WERI-Rb-1 (cell line): ENCODE measurements around the gene NCOR2.

Source experiments
- DNase-seq: peaks from one replicate; pipeline ENCODE4 v3.0.0-alpha.2; 2020
- H3K27ac ChIP-seq: fragments of 250-450 bp; sonication (Bioruptor Pico); 2 replicates; pipeline ENCODE4 v1.5.1; 2020; ENCODE audit warnings: mild to moderate bottlenecking, moderate library complexity
- H3K27me3 ChIP-seq: fragments of 250-450 bp; sonication (Bioruptor Pico); 2 replicates; pipeline ENCODE4 v1.5.1; 2021; ENCODE audit warnings: mild to moderate bottlenecking, low read depth, moderate library complexity; ENCODE audit not compliant: insufficient read depth, severe bottlenecking
- H3K36me3 ChIP-seq: fragments of 250-450 bp; sonication (Bioruptor Pico); 2 replicates; pipeline ENCODE4 v1.5.1; 2020; ENCODE audit warnings: mild to moderate bottlenecking, moderate library complexity
- H3K4me3 ChIP-seq: 2 replicates; pipeline ENCODE4 v1.5.1; 2011; ENCODE audit warnings: low read depth, mild to moderate bottlenecking, control low read depth, low read length
- H3K9me3 ChIP-seq: fragments of 250-450 bp; sonication (Bioruptor Pico); 2 replicates; pipeline ENCODE4 v1.5.1; 2021; ENCODE audit warnings: mild to moderate bottlenecking, moderate library complexity; ENCODE audit not compliant: severe bottlenecking
- TF ChIP-seq, protein P1 (sequence below): IDR thresholded peaks from 2 replicates; pipeline ENCODE4 v1.5.1; 2011; ENCODE audit warnings: low read depth, mild to moderate bottlenecking, control low read depth, inconsistent platforms, low read length

NCOR2 gene

DNA sequence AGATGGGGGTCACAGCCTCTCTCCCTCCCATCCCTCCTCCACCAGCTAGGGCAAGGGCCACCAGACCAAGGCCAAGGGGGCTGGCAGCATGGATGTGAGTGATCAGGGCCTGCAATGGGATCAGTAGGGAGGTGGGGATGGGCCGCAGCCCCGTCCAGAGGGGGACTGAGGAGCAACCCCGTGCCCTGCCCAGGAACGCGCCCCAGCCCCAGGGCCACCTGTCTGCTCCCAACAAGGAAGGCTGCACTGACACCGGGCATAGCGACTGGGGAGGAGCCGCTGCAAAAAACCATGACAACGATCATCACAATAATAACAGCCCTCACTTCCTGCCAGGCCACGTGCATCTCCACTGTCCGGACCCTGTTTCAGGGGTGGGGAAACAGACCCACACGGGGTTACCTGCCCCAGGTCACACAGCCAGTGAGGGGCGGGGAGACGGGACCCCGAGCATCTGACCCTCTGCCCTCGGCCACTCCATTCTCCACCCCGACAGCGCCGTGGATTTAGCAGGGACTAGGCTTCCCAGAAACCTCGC, 24.3 kb downstream of the NCOR2 start:
- TF ChIP-seq, protein P1, sequence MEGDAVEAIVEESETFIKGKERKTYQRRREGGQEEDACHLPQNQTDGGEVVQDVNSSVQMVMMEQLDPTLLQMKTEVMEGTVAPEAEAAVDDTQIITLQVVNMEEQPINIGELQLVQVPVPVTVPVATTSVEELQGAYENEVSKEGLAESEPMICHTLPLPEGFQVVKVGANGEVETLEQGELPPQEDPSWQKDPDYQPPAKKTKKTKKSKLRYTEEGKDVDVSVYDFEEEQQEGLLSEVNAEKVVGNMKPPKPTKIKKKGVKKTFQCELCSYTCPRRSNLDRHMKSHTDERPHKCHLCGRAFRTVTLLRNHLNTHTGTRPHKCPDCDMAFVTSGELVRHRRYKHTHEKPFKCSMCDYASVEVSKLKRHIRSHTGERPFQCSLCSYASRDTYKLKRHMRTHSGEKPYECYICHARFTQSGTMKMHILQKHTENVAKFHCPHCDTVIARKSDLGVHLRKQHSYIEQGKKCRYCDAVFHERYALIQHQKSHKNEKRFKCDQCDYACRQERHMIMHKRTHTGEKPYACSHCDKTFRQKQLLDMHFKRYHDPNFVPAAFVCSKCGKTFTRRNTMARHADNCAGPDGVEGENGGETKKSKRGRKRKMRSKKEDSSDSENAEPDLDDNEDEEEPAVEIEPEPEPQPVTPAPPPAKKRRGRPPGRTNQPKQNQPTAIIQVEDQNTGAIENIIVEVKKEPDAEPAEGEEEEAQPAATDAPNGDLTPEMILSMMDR: no peak
- peak overlapping the region; percentile 46 for H3K4me3 ChIP-seq
- H3K9me3 ChIP-seq: no peaks in the 10 kb centered on the region
- H3K36me3 ChIP-seq: peaks cover 19% of the 10 kb centered on the region
- H3K27me3 ChIP-seq: no peaks in the 10 kb centered on the region
- no peak for DNase-seq
- peak overlapping the region; percentile 98 for H3K27ac ChIP-seq

DNA sequence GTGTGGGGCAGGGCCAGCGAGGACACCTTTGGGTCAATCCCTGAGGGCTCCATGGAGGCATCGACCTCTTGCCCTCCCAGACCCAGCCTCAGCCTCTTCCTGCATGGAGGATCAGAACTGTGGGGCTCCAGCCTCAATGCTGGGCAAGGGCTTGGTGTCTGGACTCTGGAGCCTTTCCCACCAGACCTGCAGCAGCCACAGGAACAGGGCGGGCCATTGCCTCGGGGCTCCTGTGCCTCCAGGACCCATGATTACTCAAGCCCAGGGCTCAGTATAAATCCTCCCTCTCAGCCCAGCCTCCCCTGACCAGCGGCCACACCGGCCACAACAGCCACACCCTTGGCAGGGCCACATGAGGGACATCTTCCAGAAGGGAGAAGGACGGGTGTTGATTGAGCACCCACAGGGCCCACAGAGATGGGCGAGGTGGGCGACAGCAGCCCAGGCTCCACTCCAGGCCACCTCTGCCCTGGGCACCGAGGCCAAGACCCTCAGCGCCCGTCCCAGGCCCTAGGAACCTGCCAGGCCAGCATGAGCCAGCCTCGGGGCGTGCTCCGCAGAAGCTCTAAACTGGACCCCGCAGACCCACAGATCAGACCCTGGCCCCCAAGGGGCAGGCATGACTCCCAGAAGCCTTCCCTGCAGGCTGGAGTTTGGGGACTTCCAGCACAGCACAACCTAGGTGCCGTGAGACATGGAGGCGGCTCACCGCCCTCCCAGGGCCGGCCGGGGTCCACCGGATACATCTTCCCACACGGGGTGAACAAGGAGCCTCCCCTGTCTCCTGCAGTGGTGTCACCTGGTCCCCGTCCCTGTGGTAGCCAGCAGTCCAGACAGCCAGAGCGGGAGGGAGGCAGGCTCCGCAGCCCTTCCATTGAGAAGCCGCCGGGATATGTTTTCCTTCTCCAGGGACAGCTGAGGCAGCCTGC, 25.1 kb downstream of the NCOR2 start:
- TF ChIP-seq, protein P1: no peak
- no peaks in the 10 kb centered on the region for H3K9me3 ChIP-seq
- no peaks in the 10 kb centered on the region for H3K27me3 ChIP-seq
- H3K36me3 ChIP-seq: peaks cover 16% of the 10 kb centered on the region
- peak overlapping the region; percentile 98 for H3K27ac ChIP-seq
- DNase-seq: no peak
- no peak overlapping the region for H3K4me3 ChIP-seq

DNA sequence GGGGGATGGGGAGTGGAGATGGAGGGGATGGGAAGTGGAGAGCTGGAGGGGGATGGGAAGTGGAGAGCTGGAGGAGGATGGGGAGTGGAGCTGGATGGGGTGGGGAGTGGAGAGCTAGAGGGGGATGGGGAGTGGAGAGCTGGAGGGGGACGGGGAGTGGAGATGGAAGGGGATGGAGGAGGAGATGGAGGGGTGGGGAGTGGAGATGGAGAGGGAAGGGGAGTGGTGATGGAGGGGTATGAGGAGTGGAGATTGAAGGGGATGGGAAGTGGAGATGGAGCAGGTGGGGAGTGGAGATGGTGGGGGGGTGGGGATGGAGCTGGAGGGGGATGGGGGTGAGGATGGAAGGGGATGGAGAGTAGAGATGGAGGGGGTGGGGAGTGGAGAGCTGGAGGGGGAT, 26.1 kb downstream of the NCOR2 start:
- no peak for DNase-seq
- H3K9me3 ChIP-seq: no peaks in the 10 kb centered on the region
- H3K36me3 ChIP-seq: peaks cover 19% of the 10 kb centered on the region
- H3K4me3 ChIP-seq: no peak overlapping the region
- H3K27me3 ChIP-seq: no peaks in the 10 kb centered on the region
- H3K27ac ChIP-seq: no peak overlapping the region
- TF ChIP-seq, protein P1: no peak

DNA sequence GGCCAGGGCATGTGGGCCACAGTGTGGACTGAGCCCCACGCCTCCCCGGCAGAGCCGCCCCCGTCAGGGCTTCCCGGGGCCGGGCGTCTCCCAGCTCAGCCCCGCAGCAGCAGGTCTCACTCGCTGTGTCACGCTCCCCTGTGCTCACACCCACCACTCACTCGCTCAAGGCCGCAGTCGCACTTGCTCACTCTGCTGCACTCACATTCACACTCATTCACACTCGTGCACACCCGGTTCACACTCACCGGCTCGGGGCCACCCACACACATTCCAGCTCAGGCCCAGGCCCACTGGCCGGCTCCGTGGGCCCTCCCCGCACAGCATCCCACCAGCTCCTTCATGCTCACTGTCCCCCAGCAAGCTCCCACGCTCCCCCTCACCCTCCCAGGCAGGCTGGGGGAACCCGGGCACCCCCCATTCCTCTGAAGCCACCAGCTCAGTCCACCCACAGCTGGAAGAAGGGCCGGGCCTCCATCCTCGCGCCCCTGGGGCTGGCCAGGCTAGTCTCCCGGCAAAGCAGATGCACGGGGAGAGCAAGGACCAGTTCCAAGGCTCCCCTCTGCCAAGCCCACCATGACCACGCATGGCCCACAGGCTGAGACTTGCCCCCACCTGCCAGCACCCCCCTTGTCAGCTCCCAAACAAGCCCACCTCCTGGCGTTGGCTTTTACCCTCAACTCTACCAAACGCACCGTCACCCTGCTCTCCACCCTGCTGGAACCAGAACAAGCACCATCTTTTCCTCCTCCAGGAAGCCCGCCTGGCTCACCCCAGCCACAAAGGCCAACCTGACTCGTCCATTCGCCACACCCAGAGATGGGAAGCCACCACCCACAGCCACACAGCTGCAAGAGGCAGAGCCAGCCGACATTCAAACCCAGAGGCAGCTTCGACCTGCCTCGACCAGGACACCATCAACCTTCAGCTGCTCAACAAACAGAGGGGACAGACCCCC, 28.0 kb downstream of the NCOR2 start:
- TF ChIP-seq, protein P1: no peak
- no peak overlapping the region for H3K4me3 ChIP-seq
- no peaks in the 10 kb centered on the region for H3K27me3 ChIP-seq
- peak overlapping the region; percentile 71 for H3K27ac ChIP-seq
- H3K9me3 ChIP-seq: no peaks in the 10 kb centered on the region
- no peak for DNase-seq
- peaks cover 22% of the 10 kb centered on the region for H3K36me3 ChIP-seq

DNA sequence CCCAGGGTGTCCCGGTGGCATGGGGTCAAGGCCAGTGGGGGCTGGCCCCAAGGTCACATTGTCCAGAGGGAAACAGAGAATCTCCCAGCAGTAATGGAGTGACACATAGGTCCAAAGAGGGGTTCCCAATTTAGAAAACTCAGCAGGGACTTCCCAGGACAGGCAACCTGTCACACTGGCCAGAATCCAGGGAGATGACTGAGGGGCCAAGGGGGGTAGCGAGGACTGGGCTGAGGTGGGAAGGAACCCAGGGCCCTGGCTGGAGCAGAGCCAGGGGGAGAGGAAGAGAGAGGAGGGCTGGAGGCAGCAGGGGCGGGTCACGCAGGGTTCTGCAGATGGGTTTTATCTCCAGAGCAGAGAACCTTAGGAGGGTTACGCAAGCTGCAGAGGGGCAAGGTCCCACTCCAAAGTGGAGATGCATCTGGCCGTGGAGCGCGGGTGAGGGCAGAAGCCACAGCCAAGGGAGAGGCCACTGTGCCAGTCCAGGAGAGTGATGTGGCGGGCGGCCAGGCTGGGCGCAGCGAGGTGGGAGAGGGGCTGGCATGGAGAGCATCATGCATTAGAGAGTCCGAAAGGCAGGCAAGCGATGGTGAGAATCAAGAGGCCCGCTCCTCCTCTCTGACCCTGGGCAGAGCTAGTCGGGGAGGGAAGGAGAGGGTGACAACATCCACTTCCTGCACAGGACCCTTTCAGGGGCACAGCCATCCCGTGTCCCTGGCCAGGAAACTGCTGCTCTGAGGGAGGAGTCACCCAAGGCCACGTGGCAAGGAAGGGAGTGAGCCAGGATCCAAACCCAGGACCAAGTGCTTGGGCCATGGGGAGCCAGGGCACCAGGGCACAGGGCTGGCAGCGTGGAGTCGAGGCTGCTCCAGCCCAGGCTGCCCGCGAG, 29.0 kb downstream of the NCOR2 start:
- DNase-seq: no peak
- Histone ChIP-seq H3K9me3 (no peaks in the 10 kb centered on the region), H3K27ac (peak overlapping the region; percentile 71), H3K27me3 (no peaks in the 10 kb centered on the region), H3K36me3 (peaks cover 27% of the 10 kb centered on the region), H3K4me3 (no peak overlapping the region)
- TF ChIP-seq, protein P1: no peak
